HG02840 (cell line): ENCODE results near the gene IER3IP1.
"Not testable (repeated sequence)": the region's sequence is repeated elsewhere in the genome, so short reads cannot be mapped to it uniquely, and the experiment has no call there.

Experiments used
- ATAC-seq: cut with Tn5 transposase; IDR thresholded peaks from one replicate; pipeline ENCODE4 v1.9.1; 2021; ENCODE audit warnings: mild to moderate bottlenecking, moderate library complexity, moderate number of reproducible peaks; ENCODE audit not compliant: unreplicated experiment, low FRiP score

Gene IER3IP1

DNA sequence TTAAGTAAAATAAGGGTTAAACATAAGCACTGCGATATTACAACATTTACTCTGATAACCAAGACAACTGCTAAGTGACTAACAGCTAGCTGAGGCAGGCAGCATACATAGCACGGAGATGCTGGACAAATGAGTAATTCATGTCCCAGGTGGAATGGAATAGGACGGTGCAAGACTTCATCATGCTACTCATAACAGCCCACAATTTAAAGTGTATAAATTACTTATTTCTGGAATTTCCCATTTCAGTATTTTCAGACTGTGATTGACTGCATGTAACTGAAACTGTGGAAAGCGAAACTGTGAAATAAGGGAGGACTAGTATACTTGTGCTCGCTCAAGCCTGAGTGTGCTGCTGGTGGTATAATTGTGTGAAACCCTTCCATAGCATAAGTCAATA lies 12.9 kb downstream of the IER3IP1 start:
- peak; percentile 74 for ATAC-seq

DNA sequence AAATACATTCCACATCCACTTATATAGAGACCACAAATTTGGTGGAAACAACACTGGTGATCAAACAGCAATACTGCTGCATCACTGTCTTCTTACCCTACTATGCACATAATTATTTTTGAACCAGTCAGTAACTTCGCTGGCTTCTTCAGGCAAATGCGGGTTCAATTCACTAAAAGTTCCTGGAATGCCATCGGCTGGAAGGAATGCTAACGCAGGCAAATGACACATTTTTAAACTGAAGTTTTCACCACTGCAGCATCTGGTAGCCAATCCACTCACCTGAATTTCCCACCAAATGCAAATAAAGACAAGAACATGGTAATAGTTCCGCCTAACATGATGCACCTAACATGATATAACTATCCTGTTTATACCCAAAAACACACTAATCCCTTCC lies 15.9 kb downstream of the IER3IP1 start:
- ATAC-seq: no peak

DNA sequence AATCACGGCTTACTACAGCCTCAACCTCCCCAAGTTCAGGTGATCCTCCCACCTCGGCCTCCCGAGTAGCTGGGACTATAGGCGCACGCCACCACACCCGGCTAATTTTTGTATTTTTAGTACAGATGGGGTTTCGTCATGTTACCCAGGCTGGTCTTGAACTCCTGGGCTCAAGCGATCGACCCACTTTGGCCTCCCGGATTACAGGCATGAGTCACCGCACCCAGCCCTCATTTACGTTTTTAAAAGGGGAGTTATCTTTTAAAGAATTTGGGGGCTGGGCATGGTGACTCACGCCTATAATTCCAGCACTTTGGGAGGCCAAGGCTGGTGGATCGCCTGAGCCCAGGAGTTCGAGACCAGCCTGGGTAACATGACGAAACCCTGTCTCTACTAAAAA lies 17.8 kb downstream of the IER3IP1 start:
- ATAC-seq: not testable (repeated sequence)

DNA sequence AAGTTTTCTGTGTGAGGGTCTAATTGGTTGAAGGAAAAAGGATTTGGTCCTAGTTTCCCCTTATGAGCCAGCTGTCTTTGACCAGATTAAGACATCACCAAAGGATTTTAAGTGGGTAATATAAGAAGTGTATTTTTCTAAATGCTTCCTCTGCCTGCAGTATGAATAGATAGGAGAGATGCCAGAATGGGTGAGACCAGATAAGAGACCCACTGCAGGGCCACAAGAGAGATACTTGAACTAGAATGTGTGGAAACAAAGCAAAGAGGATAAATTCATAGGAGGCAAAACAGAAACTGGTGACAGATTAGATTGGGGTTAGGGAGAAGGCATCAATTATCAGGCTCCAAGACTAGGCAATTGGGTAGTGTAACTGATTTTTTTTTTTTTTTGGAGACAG lies 24.7 kb downstream of the IER3IP1 start:
- no peak for ATAC-seq

DNA sequence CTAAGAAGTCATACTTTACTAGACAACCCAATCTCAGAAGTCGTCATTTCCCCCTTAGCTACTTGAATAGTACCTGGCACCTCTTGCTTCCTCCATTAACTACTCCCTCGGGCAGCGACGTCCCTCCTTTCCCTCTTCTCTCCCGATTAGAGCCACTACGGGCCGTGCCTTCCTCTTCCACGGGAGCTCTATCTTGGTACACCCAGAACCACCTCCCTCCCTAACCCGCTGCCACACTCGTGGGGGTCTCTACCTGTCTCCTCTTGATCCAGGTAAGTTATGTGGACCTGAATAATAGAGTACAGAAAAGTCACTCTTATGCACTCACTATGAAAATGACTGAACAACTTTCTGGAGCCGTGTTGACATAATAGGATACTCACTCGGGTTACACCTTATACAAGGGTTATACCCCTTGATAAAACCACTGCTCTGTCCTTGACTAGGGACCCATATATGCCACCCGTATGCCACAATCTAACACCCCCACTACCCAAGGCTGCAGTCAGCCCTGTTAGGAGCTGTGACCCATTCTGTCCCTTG lies 25.3 kb downstream of the IER3IP1 start:
- ATAC-seq: peak; percentile 7

DNA sequence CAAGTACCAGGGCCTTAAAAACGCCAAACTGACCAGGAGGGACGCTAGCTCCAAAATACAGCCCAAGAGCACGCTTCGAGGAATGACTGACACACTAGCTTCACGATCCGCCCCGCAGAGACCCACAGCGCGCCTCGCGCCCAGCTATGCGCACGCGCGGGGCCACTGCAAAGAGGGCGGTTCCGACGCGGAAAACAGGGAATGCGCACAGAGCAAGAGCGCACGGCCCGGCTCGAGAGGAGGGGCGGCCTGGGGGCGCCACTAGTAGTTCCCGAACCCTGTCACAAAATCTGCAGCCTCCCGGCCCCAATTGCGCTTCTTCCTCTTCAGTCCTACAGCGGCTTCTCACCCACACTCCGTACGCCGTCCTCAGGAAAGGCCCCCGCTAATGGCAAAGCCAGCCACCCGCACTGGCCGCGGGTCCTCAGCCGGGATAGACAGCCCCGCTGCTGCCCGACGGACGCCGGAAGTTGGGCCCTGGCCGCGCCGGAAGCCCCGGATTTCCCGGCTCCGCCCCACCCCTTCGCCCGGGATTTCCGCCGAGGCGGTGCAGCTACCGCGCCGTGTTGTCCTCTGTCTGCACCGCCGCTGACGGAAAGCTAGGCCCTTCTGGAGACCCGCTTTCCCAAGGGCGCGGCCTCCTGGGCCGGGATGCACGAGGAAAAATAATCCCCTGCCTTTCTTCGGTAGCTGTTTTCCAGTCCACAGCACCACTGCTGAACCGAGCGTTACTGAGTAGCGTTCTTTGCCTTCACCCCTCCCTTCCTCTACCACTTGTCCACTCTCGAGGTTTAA lies 25.9 kb downstream of the IER3IP1 start, which contains the start of gene HDHD2:
HDHD2 (minus strand) TSS at position 472 of the 795 bp plus-strand sequence. CDS start 14,061 bp downstream, outside the sequence.
- peak; percentile 88 for ATAC-seq

DNA sequence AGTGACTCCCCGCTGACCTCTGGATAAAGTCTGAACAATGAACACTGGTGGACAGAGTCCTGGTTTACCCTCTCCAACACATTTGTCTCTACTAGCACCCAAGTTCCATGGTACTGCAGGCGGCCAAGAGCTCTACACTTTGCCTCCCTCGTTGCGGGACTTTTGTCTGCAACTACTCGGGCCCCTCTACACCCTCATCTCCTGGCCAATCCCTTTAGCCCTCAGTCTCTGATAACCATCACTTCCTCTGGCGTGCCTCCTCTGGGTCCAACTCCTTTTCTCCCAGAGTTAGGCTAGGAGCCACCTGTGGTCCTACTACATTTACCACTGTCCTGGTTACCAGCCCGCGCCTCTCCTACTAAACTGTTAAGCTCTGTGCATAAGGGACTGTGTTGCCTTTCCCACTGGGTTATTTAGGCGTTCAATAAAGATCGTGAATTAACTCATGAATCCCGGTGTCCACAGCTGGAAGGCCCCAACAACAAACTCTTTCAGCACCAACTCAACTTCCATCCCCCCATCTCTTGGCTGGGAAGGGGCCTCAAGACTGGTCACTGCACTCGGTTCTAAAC lies 26.6 kb downstream of the IER3IP1 start:
- ATAC-seq: no peak

DNA sequence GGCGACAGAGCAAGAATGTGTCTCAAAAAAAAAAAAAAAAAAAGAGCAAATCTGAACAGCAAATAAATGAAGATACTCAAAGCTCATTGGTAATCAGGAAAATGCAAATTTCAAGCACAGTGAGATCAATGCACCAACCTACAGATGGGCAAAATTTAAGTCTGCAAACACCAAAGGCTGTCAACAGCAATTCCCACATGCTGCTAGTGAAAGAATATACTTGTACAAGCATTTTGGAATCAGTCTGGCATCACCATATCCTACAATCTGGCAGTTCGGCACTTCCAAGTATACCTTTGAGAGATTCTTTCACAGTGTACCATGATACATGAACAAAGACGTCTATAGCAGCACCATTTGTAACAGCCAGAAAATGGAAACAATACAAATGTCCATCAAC lies 30.0 kb downstream of the IER3IP1 start:
- ATAC-seq: no peak

DNA sequence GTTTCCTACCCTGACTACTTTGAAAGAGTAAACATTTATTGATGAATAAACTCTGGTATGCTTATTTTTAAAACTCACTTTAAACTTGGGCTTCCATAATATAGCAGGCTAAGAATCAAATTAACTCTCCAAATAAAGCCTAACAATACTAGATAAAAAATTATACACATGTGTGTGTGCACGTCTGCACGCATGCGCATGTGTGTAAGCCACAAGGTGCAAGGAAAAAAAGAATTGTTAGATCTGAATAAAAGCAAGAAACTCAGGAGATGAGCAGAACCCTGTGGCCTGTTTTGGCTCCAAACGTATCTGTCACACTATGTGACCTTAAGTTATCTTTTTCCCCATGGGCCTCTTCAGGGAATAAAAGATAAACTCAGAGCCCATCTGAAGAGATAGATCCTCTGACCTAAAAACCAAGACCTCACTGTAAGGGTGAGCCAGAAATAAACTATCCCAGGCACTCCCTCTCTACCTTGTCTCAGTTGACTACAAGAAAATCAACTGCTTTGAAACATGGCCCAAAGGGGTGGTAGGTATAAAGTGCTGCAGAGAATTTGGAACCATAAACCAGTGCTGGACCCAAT lies 32.2 kb downstream of the IER3IP1 start:
- no peak for ATAC-seq

DNA sequence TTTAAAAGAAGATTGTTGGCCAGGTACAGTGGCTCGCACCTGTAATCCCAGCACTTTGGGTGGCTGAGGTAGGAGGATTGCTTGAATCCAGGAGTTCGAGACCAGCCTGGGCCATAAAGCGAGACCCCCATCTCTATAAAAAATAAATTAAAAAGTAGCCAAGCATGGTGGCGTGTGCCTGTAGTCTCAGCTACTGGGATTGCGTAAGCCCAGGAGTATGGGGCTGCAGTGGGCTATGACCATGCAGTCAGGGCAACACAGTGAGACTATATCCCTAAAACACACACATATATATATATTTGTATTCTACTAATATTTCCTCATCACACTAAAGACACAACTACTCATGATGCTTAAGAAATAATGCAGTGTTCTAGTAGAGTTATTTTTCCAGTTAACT lies 33.0 kb downstream of the IER3IP1 start:
- no peak for ATAC-seq

DNA sequence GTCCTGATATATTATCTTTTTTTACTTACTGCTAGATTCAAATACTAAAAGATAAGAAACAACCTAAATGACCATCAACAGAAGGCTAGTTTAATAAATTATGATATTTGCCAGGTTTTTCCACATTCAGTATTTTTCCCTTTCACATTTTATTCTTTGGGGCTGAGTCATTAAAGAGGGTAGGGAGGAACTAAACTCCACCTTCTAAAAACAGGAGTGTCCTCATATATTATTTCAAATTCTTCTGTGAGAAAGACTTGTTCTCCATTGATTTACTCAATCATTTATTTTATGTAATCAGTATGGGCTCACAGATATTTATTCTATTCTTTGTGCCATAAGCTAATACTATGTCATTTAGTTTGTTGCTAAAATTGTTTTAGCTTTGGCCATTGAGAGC lies 34.9 kb downstream of the IER3IP1 start:
- no peak for ATAC-seq

DNA sequence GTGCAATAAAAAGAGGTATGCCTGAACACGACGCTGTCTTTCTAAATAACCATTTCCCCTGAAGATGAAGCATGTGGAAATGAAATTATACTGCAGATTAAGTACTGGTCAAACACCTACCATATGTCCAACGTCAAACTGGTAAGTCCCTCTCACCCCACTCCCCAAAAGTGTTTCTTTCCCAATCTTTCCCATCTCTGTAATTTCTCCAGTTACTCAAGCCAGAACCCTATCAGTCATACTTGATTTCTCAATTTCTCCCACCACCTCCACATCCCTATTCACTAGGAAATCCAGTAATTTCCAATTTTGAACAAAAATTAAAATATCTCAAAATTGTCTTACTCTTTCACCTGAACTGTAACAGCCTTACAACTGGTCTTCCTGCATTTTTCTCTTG lies 55.0 kb downstream of the IER3IP1 start:
- ATAC-seq: no peak

DNA sequence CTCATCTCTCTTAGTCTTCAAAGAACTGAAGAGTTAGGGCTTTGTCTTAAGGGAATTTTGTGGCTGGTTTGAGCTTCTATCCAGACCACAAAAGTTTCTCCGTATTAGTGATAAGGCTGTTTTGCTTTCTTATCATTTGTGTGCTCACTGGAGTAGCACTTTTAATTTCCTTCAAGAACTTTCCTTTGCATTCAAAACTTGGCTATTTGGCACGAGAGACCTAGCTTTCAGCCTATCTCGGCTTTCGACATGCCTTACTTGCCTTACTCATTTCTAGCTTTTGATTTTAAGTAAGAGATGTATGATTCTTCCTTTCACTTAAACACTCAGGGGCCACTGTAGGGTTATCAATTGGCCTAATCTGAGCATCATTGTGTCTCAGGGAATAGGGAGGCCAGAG lies 55.7 kb downstream of the IER3IP1 start:
- peak; percentile 97 for ATAC-seq

DNA sequence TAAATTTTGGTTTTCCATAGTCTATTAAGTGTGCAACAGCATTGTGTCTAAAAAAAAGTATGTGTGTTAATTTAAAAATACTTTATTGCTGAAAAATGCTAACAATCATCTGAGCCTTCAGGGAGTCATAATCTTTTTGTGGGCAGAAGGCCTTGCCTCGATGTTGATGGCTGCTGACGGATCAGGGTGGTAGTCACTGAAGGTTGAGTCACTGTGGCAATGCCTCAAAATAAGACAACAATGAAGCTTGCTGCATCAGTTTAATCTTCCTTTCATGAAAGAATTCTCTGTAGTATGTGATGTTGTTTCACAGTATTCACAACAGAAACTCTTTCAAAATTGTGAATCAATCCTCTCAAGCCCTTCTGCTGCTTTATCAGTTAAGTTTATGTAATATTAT lies 57.2 kb downstream of the IER3IP1 start:
- ATAC-seq: no peak

DNA sequence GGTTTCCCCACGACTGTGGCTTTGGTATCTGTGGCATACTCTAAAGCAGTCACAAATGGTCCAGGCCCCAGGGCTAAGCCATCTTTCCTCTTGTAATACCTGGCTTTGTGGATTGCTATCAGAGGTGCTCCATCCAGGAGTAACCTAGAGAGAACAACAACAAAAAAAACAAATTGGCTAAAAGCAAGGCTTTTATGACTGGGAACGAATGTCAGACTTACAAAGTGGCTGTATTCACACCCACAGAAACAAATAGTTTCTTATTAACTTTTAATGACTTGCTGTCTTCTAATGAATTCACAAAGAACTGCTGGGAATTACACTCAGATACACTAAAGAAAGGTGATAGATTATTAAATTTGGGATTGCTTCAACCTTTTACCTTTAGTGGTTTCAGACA lies 61.0 kb downstream of the IER3IP1 start:
- no peak for ATAC-seq

DNA sequence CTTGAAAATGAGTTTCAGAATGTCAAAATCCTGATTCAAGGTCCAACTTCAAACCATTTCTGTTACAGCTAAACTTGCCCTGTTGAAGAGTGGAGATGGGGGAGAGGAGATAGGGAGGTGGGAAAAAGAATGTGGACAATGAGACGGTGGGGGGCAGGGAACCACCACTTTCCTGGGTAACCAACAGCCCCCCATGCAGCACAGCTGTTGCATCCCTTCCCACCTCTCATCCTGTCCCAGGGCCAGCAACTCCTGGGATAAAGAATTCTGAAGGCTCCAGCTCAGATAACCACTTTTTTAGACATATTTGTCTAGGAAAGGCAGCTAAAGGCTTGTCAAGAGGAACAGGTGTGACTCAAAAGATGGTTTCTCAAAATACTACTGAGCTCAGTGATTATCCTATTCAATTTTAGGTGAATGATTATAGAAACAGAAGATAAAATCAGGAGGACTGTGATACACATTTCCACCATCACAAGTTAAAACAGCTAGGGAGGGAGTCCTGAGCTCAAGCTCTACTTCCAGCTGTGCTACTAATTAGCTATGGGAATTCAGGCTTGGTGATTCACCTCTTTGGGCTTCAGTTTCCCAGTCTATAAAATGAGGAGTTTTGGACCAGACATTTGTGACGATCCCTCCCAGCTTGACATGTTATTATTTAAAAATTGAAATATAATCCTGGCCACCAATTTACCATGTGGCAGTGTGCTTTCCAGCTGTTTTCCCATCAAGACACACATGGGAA lies 62.2 kb downstream of the IER3IP1 start:
- no peak for ATAC-seq

DNA sequence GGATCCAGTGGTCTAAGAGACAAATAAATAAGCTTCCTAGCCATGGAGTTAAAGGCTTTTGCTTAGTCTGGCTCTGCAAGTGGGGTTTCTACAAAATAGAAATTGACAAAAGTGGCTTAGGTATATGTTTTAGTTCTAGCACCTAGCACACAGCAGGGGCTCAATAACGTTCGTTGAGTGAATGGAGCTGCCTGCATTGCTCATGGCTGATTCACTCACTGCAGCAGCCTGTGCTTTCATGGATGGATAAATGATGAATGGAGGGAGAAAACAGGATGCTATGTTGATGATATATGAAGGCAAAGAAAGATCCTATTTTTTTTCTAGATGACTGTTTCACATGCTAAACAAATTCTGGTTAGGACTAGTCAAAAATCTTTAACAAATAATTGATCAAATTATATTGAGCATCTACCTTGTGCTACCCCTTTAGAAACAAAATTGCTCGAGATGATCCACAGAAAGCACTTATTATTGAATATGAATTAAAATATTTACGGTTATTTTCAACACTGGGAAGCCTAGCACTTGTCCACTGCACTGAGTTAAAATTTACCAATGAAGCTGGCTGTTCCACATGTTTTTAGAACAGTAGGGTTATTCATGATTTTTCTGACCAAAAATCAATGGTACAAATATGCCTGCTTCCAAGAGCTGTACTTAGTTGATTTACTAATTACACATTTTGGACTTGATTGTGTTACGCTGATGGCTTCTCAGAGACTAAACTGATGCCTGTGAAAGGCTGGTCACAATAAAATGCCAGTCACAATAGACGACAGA lies 65.5 kb downstream of the IER3IP1 start:
- ATAC-seq: no peak

DNA sequence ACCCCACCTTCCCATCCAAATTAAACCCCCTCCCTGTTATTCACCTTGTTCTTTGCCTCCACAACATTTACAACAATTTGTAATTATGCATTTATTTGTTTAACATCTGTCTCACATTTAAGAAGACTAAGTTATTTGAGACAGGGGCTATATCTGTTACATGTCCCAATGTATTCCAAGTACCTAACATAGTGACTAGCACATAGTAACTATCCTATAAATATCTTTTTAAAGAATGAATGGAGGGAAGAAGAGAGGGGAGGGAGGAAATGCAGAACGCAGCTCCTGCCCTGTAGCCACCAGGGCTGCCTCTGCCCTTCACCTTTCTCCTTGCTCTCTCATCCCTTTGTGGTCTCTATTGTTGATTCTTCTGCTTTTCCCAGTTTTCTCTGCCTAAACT lies 66.4 kb downstream of the IER3IP1 start:
- ATAC-seq: no peak

DNA sequence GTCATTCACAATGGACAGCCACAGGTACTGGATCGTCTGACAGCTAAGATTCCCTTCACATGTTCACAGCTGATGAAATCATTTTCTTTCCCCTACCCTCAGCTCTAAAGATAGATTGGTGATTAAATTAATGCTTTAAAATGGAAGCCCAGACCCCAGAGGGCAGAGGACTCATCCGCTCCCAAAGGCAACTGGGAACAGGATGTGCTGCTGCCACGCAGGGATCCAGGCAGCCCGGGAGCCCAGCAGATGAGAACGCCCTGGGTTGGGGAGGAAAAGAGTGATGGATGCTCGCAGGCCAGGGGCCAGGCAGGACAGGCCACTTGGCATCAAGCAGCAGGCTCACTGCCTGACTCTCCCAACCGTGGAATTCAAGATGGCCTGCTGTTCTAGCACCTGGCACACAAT lies 67.2 kb downstream of the IER3IP1 start:
- no peak for ATAC-seq

DNA sequence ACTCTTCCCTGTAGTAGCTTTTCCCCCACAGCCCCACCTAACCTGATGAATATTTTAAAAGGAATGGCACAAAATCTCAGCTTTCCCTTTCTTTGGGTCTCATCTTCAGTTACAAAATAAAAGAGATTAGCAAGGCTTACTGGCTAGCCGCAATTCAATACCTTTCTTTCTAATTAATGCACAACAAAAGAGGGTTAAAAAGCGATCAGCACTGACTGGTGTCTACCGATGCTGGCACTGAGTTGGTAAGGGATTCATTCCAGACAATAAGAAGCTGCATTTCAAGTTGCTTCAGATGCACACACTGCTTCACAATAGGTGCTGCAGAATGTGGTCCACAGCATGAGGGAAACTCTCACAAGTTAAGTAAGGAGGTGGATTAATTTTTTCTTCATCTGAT lies 67.8 kb downstream of the IER3IP1 start:
- ATAC-seq: no peak
